C4-2B (cell line): Measurements from ENCODE around the gene NUDT1.

Experiments used
- CTCF ChIP-seq: fragments of 450-650 bp; conservative IDR thresholded peaks from 2 replicates; pipeline ENCODE4 v1.5.1; 2017; ENCODE audit warnings: mild to moderate bottlenecking
- ZFX ChIP-seq: fragments of 450-650 bp; IDR thresholded peaks from 2 replicates; pipeline ENCODE4 v1.6.1; 2017

- TF ChIP-seq CTCF, result no peak
- no peak for TF ChIP-seq ZFX
Observed at GRCh38 chr7:2229467-2229866, 12.6 kb upstream of the NUDT1 start.
